ENCODE results near the gene IFIT3. TPM values are rescaled to one million over a fixed set of nuclear protein-coding genes. Genes with fewer than 3 reads are reported as not detected.

The IFIT3 gene
- total and polyA plus RNA-seq, 2 of the 8 experiments (the other 6 are each of a cell fraction or from before 2014, with no cell fraction given) = 0.12 to 0.84 TPM

DNA sequence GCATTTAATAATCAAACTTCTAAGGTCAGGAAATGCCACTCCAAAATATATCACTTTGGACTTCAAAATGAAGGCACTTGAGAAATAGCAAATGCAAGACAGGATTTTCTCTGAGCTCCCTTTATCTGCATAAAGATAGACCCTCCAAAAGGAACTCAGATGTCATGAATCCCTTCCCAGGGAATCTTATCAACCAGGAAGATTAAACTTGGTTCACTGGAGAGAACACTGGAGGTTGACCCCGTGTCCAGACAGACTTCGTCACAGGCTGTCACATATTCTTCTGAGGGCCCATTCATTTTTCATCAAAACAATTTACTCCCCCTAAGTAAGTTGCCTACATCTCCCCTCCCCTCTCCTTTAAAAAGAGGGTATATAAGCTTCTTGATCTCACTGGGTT, 21.2 kb downstream of the IFIT3 start:
- WGBS, 2 experiments (ENCODE audit: extremely low coverage in 1 of 2, insufficient coverage in 1 of 2, insufficient read length in 1 of 2, insufficient replicate concordance in 2 of 2, low coverage in 1 of 2, low lambda C conversion rate in 2 of 2, missing lambda C conversion rate in 1 of 2) = 89% methylated on average over 2 of the region's 2 CpGs; no CpG with 5 or more reads in 1 of the 2 experiments
- CTCF ChIA-PET (ENCODE audit: partially characterized antibody) = interaction anchor here (3.8 kb wide), 1 partner anchor 20 kb away, joined by 21 read pairs; no protein-coding TSS in a partner anchor
- H3K4me2 ChIP-seq (ENCODE audit: insufficient read depth in 1 of 2, low read depth in 2 of 2, low read length in 2 of 2) = no peak overlapping the region
- TF ChIP-seq CREB1 (IDR thresholded peaks at IDR 0.05) = no peak
- TF ChIP-seq KDM4A (IDR thresholded peaks at IDR 0.05; ENCODE audit: low read depth, low read length, severe bottlenecking) = no peak
- TF ChIP-seq USF2 (IDR thresholded peaks at IDR 0.05; ENCODE audit: low read length) = no peak

More for the DNA sequence above, 21.2 kb downstream of the IFIT3 start:
- Histone ChIP-seq H2BK12ac (ENCODE audit: low read depth, low read length) (no peak overlapping the region), H3K36me3 (ENCODE audit: control insufficient read depth in 2 of 4, insufficient read depth in 4 of 4, low read length in 3 of 4) (no peaks in the 10 kb centered on the region), H3K9ac (replicated peaks in 1 of 4; ENCODE audit: extremely low read depth in 1 of 4, low read depth in 3 of 4, low read length in 3 of 4) (no peak overlapping the region), H3K4ac (replicated peaks; ENCODE audit: insufficient read length, low read depth, low read length) (no peak overlapping the region), H3K4me3 (ENCODE audit: extremely low read depth in 1 of 4, insufficient read depth in 2 of 4, low read depth in 3 of 4, low read length in 4 of 4) (no peak overlapping the region), H2AK5ac (ENCODE audit: low read depth, low read length) (no peak overlapping the region), H4K20me1 (replicated peaks in 1 of 2; ENCODE audit: control insufficient read depth in 1 of 2, insufficient read depth in 2 of 2, low read length in 2 of 2) (no peaks in the 10 kb centered on the region), H3K23me2 (ENCODE audit: low read depth, low read length) (no peaks in the 10 kb centered on the region), H2BK20ac (ENCODE audit: low read length) (0 out of 2 replicates have a peak overlapping the region, but pooled peaks have one; percentile 35), H2BK15ac (ENCODE audit: low read length) (no peak overlapping the region), H3K27ac (ENCODE audit: low read depth, low read length) (no peak overlapping the region), H3K9me3 (ENCODE audit: insufficient read depth in 2 of 2, low read depth in 1 of 2, low read length in 1 of 2) (no peaks in the 10 kb centered on the region), H3K79me1 (ENCODE audit: low read depth, low read length) (no peaks in the 10 kb centered on the region), H3K14ac (ENCODE audit: insufficient read length) (no peak overlapping the region), H3K23ac (ENCODE audit: insufficient read length) (no peak overlapping the region), H4K91ac (replicated peaks; ENCODE audit: insufficient read length, low read length) (no peak overlapping the region), H4K8ac (ENCODE audit: extremely low read depth, insufficient read depth, low read length) (no peak overlapping the region), H2AFZ (ENCODE audit: low read length) (no peak overlapping the region), H4K5ac (ENCODE audit: insufficient read length, low read depth, low read length) (no peak overlapping the region), H2BK5ac (ENCODE audit: low read depth, low read length) (no peak overlapping the region), H3K56ac (replicated peaks; ENCODE audit: insufficient read length, low read depth, low read length) (no peak overlapping the region), H2BK120ac (replicated peaks; ENCODE audit: low read depth, low read length) (no peak overlapping the region), H3K18ac (ENCODE audit: extremely low read depth, low read length) (no peak overlapping the region), H3K79me2 (ENCODE audit: control insufficient read depth in 1 of 2, insufficient read depth in 2 of 2, low read length in 2 of 2) (no peaks in the 10 kb centered on the region), H3K27me3 (replicated peaks in 1 of 4; ENCODE audit: control insufficient read depth in 3 of 4, extremely low read depth in 1 of 4, insufficient read depth in 3 of 4, low read length in 3 of 4) (no peaks in the 10 kb centered on the region), H3K4me1 (replicated peaks in 1 of 4; ENCODE audit: control insufficient read depth in 3 of 4, insufficient read depth in 4 of 4, low read length in 3 of 4) (peaks cover 6 to 22% (median 21%) of the 10 kb centered on the region in 4 experiments; a peak in 6 of 7 replicates)
- POLR2A ChIA-PET (ENCODE audit: partially characterized antibody) = interaction anchor here (1.2 kb wide), 1 partner anchor 32 kb away, joined by 3 read pairs; no protein-coding TSS in a partner anchor
- no peak for DNase-seq (ENCODE audit: low read depth in 1 of 2, low spot score in 2 of 2)
- FAIRE-seq = no peak
